GM19351 (cell line): ENCODE measurements around the gene B4GALNT1.
"Not testable (repeated sequence)": the region's sequence is repeated elsewhere in the genome, so short reads cannot be mapped to it uniquely, and the experiment has no call there.

Experiments
- ATAC-seq: cut with Tn5 transposase; IDR thresholded peaks from one replicate; pipeline ENCODE4 v1.9.1; 2021; ENCODE audit warnings: mild to moderate bottlenecking, moderate library complexity; ENCODE audit not compliant: unreplicated experiment

The B4GALNT1 gene

DNA sequence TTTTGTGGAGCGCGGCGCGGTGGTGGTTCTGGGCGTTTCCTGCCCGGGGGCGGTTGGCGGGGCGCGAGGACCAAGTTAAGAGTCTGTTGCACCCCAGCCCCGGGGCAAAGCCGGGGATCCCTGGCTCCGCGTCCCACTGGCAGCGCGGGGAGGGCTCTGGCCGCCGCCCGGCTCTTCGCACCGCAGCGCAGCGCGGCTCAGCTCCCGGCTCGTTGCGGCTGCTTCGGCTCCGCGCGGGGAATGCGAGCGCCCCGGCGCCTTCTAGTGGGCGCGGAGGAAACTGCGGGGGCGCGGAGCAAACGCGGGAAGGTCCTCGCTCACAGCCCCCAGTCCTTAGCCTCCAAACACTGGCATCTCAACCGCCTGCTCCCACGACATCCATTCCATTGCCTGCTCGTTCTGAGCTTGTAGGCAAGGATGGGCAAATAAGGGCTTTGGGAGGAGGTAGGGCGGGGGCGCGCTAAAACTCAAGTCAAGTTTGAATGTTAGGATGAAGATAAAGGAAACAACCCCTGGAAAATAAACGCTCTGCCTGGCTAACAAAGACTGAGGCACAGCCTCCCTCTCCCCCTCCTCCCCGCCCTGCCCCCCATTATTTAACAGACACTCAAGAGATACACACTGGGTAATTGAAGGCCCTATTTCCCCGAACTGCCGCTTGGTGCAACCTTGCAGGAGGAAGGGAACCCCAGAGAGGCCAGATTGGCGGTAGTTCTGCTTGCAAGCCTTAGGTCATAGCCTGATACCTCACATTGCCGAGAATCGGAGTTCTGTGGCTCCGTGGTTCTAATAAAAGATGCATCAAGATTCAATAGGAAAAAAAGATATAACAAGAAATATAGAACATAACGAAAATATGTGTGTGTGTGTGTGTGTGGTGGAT, at the start of gene B4GALNT1:
Gene B4GALNT1, minus strand, starts transcription at position 244 of the 883 bp plus-strand sequence. CDS start 1,069 bp downstream, outside the sequence.
- peak; percentile 85 for ATAC-seq

DNA sequence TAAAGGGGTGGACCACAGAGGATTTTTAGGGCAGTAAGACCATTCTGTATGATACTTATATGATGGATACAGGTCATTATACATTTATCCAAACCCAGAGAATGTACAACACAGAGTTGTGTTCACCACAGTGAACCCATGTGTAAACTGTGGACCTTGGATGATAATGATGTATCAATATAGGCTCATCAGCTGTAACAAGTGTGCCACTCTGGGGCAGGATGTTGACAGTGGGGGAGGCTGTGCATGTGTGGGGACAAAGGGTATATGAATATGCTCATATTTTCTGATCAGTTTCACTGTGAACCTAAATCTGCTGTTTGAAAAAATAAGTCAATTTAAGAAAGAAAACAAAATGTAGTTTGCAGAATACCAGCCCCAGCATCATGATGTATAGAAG, 46.7 kb upstream of the B4GALNT1 start:
- no peak for ATAC-seq

DNA sequence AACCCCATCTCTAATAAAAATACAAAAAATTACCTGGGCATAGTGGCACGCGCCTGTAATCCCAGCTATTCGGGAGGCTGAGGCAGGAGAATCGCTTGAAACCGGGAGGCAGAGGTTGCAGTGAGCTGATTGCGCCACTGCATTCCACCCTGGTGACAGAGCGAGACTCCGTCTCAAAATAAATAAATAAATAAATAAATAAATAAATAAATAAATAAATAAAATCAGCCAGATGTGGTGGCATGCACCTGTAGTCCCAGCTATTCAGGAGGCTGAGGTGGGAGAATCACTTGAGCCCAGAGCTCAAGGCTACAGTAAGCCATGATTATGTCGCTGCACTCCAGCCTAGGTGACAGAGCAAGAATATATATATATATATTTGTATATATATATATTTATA, 44.9 kb upstream of the B4GALNT1 start:
- ATAC-seq, result not testable (repeated sequence)

DNA sequence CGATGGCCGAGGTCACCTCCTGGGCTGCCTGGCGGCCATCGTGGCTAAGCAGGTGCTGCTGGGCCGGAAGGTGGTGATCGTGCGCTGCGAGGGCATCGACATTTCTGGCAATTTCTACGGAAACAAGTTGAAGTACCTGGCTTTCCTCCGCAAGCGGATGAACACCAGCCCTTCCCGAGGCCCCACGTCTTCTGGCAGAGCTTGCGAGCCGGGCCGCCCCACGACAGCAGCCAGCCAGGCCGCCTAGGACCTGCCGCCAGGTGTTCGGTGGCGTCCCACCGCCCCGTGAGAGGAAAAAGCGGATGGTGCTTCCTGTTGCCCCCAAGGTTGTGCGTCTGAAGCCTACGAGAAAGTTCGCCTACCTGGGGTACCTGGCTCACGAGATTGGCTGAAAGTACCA, 41.7 kb upstream of the B4GALNT1 start:
- ATAC-seq, result no peak

DNA sequence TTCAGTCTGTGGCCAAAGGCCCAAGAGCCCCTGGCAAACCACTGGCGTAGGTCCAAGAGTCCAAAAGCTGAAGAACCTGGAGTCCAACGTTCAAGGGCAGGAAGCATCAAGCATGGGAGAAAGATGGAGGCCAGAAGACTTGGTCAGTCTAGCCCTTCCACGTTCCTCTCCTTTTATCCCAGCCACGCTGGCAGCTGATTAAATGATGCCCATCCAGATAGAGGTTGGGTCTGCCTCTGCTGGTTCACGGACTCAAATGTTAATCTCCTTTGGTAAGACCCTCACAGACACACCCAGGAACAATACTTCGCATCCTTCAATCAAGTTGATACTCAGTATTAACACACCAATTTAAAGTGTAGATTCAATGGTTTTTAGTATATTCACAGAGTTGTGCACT, 39.8 kb upstream of the B4GALNT1 start:
- ATAC-seq, result no peak

DNA sequence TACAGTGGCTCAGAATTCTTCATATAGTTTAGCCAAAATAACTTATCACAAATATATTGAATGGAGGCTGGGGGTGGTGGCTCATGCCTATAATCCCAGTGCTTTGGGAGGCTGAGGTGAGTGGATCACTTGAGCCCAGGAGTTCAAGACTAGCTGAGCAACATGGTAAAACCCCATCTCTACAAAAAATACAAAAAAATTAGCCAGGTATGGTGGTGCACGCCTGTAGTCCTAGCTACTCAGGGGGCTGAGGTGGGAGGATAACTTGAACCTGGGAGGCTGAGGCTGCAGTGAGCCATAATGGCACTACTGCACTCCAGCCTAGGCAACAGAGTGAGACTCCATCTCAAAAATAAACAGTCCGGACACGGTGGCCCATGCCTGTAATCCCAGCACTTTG, 38.8 kb upstream of the B4GALNT1 start:
- ATAC-seq, result not testable (repeated sequence)

DNA sequence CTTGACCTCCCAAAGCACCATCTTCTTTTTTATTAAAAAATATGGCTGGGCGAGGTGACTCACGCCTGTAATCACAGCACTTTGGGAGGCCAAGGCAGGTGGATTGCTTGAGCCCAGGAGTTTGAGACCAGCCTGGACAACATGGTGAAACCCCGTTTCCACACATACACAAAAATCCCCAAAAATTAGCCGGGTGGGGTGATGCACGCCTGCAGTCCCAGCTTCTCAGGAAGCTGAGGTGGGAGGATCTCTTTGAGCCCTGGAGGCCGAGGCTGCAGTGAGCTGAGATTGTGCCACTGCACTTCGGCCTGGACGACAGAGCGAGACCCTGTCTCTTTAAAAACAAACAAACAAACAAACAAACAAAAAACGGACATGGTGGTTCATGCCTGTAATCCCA, 36.7 kb upstream of the B4GALNT1 start:
- ATAC-seq, result not testable (repeated sequence)

DNA sequence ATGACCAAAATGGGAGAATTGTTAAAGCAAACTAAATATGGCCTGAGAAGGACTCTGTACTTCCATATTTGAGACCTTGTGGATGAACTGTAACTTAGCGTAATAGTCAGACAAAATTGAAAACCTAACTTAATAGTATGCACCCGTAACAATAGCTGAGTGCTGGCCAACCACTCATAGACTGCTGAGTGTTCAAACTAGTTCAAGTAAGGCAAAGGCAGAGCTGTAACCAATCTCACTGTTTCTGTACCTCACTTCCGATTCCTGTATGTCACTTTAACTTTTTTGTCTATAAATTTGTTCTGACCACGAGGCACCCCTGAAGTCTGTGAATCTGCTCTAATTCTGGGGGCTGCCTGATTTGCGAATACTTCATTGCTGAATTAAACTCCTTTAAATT, 33.9 kb upstream of the B4GALNT1 start:
- no peak for ATAC-seq

DNA sequence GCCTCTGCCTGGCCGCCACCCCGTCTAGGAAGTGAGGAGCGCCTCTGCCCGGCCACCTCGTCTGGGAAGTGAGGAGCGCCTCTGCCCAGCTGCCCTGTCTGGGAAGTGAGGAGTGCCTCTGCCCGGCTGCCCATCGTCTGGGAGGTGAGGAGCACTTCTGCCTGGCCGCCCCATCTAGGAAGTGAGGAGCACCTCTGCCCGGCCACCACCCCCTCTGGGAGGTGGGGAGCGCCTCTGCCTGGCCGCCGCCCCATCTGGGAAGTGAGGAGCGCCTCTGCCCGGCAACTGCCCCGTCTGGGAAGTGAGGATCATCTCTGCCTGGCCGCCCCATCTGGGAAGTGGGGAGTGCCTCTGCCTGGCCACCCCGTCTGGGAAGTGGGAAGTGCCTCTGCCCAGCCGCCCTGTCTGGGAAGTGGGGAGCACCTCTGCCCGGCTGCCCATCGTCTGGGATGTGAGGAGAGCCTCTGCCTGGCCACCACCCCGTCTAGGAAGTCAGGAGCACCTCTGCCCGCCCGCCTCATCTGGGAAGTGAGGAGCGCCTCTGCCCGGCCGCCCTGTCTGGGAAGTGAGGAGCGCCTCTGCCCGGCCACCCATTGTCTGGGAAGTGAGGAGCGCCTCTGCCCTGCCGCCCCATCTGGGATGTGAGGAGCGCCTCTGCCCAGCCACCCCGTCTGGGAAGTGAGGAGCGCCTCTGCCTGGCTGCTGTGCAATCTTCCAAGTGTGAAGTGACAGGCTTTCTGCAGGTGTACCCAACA, 32.2 kb upstream of the B4GALNT1 start:
- not testable (repeated sequence) for ATAC-seq

DNA sequence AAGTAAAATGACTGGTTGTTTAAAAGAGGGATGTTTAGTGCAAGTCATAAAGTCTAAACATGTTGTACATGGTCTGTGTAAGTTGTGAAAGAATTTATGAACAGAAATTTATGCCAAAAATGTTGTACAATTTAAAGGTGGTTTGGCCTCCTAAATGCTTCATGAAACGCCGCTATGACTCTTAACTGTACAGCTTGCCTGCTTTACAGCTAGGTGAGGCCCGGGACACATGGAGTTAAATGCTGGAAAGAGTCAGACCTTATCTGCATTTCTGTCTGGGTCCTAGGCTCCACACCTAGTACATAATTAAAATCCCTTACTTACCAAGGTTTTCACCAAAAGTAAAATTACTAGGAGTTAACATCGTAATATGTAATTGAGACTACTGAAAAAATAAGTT, 28.4 kb upstream of the B4GALNT1 start:
- ATAC-seq, result no peak

DNA sequence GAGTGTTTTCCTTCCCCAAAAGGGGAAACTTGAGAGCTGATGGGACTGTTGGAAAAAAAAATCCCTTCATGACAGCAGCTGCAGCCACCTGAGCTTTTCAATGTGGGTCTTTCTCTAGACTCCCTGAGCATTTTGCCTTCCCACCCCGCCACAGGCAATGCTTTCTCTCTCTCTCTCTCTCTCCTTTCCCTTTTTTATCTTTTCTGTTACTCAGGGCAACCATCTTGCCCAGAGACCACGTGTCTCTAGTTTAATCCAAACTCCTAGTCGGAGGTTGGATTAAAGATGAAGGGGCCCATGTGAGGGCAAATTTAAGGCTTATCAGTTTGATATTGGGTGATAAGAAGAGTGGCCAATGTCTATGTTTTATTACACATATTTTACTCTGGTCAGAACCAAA, 25.9 kb upstream of the B4GALNT1 start:
- no peak for ATAC-seq

DNA sequence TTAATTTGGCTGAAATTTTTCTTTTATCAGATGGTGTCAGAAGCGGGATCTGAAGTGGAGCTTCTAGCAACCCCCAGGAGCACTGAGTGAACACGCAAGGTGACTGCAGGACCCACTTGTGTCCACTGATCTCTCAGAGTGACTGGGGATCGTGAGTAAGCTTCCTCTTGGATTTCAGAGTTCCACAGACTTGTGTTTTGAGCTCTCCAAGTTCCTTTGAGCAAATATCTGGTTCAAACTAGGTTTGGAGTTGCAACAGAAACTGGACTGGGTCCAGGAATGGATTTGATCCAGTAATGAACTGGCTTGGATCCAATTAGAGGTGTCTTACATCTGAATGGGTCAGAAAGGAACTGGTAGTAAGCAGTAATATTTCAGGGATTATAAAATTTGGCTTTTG, 24.7 kb upstream of the B4GALNT1 start:
- ATAC-seq, result no peak

DNA sequence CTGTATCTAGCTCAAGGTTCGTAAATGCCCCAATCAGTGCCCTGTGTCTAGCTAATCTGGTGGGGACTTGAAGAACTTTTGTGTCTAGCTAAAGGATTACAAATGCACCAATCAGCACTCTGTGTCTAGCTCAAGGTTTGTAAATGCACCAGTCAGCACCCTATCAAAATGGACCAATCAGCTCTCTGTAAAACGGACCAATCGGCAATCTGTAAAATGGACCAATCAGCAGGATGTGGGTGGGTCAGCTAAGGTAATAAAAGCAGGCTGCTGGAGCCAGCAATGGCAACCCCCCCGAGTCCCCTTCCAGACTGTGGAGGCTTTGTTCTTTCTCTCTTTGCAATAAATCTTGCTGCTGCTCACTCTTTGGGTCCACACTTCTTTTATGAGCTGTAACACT, 23.4 kb upstream of the B4GALNT1 start:
- not testable (repeated sequence) for ATAC-seq

DNA sequence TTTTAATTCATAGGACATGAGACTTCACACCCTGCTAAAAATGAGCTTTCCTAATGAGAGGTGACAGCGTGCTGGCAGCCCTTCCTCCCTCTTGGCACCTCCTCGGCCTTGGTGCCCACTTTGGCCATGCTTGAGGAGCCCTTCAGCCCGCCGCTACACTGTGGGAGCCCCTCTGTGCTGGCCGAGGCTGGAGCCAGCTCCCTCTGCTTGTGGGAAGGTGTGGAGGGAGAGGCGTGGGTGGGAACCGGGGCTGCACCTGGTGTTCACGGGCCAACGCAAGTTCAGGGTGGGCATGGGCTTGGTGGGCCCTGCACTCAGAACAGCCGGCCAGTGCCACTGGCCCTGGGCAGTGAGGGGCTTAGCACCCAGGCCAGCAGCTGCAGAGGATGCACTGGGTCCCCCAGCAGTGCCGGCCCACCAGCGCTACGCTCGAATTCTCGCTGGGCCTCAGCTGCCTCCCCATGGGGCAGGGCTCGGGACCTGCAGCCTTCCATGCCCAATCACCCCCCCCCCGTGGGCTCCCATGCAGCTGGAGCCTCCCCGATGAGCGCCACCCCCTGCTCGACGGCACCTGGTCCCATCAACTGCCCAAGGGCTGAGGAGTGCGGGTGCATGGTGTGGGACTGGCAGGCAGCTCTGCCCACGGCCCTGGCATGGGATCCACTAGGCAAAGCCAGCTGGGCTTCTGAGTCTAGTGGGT, 22.7 kb upstream of the B4GALNT1 start:
- ATAC-seq, result no peak

DNA sequence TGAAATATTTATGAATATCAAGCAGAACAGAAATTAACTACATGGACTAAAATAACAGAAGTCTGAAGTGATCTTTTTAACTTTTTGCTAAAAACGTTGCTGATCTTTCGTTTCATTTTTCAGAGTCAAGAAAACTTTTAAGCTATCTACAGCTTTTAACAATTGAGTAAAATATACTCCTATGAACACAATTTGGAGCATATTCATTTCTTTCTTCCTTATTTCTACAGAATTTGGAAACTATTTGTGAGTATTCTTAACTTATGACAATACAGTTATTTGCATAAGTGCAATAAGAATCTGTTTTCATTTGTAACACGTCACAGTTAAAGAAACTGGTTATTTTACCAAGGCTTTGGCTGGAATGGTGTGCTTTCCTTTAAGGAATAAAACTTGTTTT, 21.0 kb upstream of the B4GALNT1 start:
- ATAC-seq, result no peak

DNA sequence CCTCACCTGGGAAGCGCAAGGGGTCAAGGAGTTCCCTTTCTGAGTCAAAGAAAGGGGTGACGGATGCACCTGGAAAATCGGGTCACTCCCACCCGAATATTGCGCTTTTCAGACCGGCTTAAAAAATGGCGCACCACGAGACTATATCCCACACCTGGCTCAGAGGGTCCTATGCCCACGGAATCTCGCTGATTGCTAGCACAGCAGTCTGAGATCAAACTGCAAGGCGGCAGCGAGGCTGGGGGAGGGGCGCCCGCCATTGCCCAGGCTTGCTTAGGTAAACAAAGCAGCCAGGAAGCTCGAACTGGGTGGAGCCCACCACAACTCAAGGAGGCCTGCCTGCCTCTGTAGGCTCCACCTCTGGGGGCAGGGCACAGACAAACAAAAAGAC, 13.7 kb upstream of the B4GALNT1 start:
- ATAC-seq, result not testable (repeated sequence)

DNA sequence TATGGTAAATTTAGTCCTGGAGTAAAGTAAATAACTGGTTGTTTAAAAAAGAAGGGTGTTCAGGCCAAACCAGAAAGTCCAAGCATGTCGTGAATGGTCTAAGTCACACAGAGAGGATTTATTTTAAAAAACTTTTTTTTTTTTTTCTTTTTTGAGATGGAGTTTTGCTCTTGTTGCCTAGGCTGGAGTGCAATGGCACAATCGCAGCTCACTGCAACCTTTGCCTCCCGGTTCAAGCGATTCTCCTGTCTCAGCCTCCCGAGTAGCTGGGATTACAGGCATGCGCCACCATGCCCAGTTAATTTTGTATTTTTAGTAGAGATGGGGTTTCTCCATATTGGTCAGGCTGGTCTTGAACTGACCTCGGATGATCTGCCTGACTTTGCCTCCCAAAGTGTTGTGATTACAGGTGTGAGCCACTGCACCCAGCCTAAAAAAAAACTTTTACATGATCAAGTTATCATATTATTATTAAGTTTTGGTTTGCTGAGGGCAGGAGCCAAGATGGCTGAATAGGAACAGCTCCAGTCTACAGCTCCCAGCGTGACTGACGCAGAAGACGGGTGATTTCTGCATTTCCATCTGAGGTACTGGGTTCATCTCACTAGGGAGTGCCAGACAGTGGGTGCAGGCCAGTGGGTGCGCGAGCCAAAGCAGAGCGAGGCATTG, 13.1 kb upstream of the B4GALNT1 start:
- ATAC-seq, result not testable (repeated sequence)

DNA sequence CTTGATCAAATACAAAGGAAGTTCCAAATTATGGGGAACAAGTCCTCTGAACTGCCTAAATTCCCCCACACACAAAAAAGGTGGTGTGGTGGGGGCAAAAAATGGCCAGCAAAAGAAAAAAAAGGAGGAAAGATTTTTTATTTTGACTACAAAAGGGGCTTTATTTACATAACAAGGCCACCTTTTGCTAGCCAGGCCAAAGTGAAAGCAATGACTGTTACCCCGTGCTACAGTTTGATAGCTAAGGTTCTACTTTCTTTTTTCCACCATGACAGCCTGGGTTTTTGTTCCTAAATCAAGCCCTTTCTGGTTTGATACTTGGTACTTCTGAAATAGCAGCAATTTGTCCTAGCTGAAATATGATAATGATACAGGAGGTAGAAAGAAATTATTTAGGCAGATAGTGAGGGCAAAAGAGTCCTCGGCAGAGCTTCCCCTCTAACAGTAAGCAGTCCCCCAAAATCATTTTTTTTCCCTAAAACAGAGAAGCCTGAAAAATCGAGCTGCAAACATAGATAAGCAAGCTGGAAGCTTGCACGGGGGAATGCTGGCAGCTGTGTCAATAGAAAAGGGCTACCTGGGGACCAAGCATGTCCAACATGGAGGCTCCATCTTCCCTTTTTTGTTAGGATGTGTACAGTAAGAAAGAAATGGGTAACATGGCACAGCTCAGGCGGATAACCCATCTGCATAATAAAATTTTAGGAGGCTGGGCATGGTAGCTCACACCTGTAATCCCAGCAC, 8.9 kb upstream of the B4GALNT1 start:
- ATAC-seq, result no peak

DNA sequence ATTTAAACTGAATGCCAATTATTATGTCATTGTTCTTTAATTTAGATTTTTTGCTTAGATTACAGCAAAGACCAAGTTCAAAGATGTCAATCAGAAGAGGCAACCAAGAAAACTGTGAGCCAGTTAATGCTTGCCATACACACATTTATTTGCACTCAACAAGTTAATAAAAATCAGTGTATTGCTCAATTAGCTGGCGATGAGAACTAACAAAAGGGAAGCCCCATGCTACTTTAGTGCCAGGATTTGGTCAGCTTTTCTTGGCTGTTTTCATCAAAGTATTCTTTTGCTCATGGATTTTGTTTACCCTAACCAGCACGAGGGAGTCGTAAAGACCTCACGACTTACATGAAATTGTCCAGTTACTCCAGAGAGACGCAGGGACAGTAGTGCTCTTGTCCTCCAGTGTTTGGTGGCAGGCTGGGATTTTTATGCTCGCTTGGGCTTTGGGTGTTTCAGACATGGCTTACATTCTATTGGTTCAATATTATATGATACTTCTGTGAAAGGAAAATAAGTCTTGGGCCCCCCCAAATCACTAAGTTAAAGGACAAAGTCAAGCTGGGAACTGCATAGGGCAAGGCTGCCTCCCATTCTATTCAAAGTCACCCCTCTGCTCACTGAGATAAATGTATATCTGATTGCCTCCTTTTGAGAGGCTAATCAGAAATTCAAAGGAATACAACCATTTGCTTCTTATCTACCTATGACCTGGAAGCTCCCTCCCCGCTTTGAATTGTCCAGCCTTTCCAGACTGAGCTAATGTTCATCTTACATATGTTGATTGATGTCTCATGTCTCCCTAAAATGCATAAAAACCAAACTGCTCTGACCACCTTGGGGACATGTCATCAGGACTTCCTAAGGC, 7.4 kb upstream of the B4GALNT1 start:
- no peak for ATAC-seq
